HG02981 (cell line): Measurements from ENCODE around the gene MEIOSIN.
A peak's percentile ranks its signal among the peaks of the same experiment; 100 is the strongest.

Source experiments
- ATAC-seq: cut with Tn5 transposase; IDR thresholded peaks from one replicate; pipeline ENCODE4 v1.9.1; 2021; ENCODE audit warnings: mild to moderate bottlenecking, moderate library complexity; ENCODE audit not compliant: unreplicated experiment

Gene MEIOSIN

GRCh38 chr19:45764475-45764874 lies 31.2 kb downstream of the MEIOSIN start:
- ATAC-seq, result no peak

GRCh38 chr19:45764945-45765701 lies 31.9 kb downstream of the MEIOSIN start:
- no peak for ATAC-seq

GRCh38 chr19:45765702-45766295 lies 32.6 kb downstream of the MEIOSIN start:
- ATAC-seq, result no peak

- ATAC-seq, result no peak
Measured at GRCh38 chr19:45766296-45766868, 33.1 kb downstream of the MEIOSIN start.

GRCh38 chr19:45766869-45767346 lies 33.7 kb downstream of the MEIOSIN start:
- no peak for ATAC-seq

- no peak for ATAC-seq
Measured at GRCh38 chr19:45767410-45767880, 34.2 kb downstream of the MEIOSIN start.

GRCh38 chr19:45767881-45768654 lies 34.8 kb downstream of the MEIOSIN start:
- no peak for ATAC-seq

GRCh38 chr19:45768655-45768983 lies 35.4 kb downstream of the MEIOSIN start:
- ATAC-seq, result no peak

GRCh38 chr19:45768984-45769782 lies 35.9 kb downstream of the MEIOSIN start, which contains the start of gene SIX5:
Gene SIX5 (minus strand): TSS chr19:45769252. CDS start chr19:45768844, 408 bp downstream.
- ATAC-seq, result peak; percentile 56

- ATAC-seq, result no peak
Measured at GRCh38 chr19:45769821-45770191, 36.6 kb downstream of the MEIOSIN start.

- peak; percentile 53 for ATAC-seq
Measured at GRCh38 chr19:45770192-45771101, 37.2 kb downstream of the MEIOSIN start.

GRCh38 chr19:45771311-45771933 lies 38.2 kb downstream of the MEIOSIN start:
- no peak for ATAC-seq

GRCh38 chr19:45772130-45772840 lies 39.0 kb downstream of the MEIOSIN start:
- ATAC-seq, result no peak

- no peak for ATAC-seq
Measured at GRCh38 chr19:45772912-45773311, 39.7 kb downstream of the MEIOSIN start.

GRCh38 chr19:45773384-45773783 lies 40.1 kb downstream of the MEIOSIN start:
- no peak for ATAC-seq

GRCh38 chr19:45774765-45775164 lies 41.5 kb downstream of the MEIOSIN start:
- ATAC-seq, result no peak

- no peak for ATAC-seq
Measured at GRCh38 chr19:45777395-45777961, 44.2 kb downstream of the MEIOSIN start.
